Naive thymus-derived CD8-positive, alpha-beta T cell (primary cell): ENCODE data around the gene ITLN2. TPM values are rescaled to one million over a fixed set of nuclear protein-coding genes. Genes with fewer than 3 reads are reported as not detected.
"Not testable (repeated sequence)": the region's sequence is repeated elsewhere in the genome, so short reads cannot be mapped to it uniquely, and the experiment has no call there.

Experiments used
- ATAC-seq, 2 donors: fragments of 150-1000 bp; cut with Tn5 transposase in 1 of 2; sonication (Bioruptor Pico), chemical (Tn5 transposase) in 1 of 2; 1 replicate in 1 of 2; 2 replicates in 1 of 2; pipeline ENCODE4 v1.10.0; 2021; ENCODE audit warnings: mild to moderate bottlenecking in 2 of 2, moderate library complexity in 2 of 2
- POLR2A ChIA-PET: fragments of 350-600 bp; sonication (Branson Sonifier 250); formaldehyde crosslinking; loops from one replicate; lab custom pipeline; 2021; ENCODE audit warnings: antibody characterized with exemption; lab: Charles Lee
- DNase-seq, 10 donors: peaks; one replicate each; pipeline versions ENCODE4 v3.0.0 to v3.0.0-alpha.2; 2020 to 2022
- H3K27ac Mint-ChIP-seq, 10 donors: one replicate each; pipeline ENCODE4 v1.8.0; 2020 to 2022; ENCODE audit warnings: mild to moderate bottlenecking in 10 of 10, mixed read lengths in 10 of 10, moderate library complexity in 4 of 10, inconsistent platforms in 1 of 10
- H3K27me3 Mint-ChIP-seq, 5 donors: one replicate each; pipeline ENCODE4 v1.8.0; 2021 to 2022; ENCODE audit warnings: mixed read lengths in 5 of 5
- H3K36me3 Mint-ChIP-seq, 3 donors: one replicate each; pipeline ENCODE4 v1.8.0; 2020 to 2022; ENCODE audit warnings: mixed read lengths in 3 of 3, mild to moderate bottlenecking in 2 of 3, inconsistent platforms in 1 of 3
- H3K4me1 Mint-ChIP-seq, 4 donors: one replicate each; pipeline ENCODE4 v1.8.0; 2021 to 2022; ENCODE audit warnings: mixed read lengths in 4 of 4
- H3K4me3 Mint-ChIP-seq, 10 donors: one replicate each; pipeline ENCODE4 v1.8.0; 2020 to 2022; ENCODE audit warnings: mild to moderate bottlenecking in 10 of 10, mixed read lengths in 10 of 10, moderate library complexity in 6 of 10, inconsistent platforms in 1 of 10
- H3K9me3 Mint-ChIP-seq, 9 donors: one replicate each; pipeline ENCODE4 v1.8.0; 2020 to 2022; ENCODE audit warnings: mixed read lengths in 9 of 9, mild to moderate bottlenecking in 3 of 9, inconsistent platforms in 1 of 9, moderate library complexity in 1 of 9
- polyA plus RNA-seq, 3 donors: library from polyadenylated mRNA; unstranded; fragments of 300-500 nt; fragmentation: Illumina TruSeq; gene quantifications; one replicate each; pipeline ENCODE4 v1.2.3, GENCODE V29; 2021
- total RNA-seq, 8 experiments: library from RNA in 2 of 8; stranded (reverse) in 2 of 8; gene quantifications; one replicate each; pipeline ENCODE4 v1.2.3 and lab custom pipeline; 2021 to 2026

ITLN2 gene
- not detected for total RNA-seq
- polyA plus RNA-seq, result not detected
- total RNA-seq (lab: John Stamatoyannopoulos, UW), result 0 to 0.07 (median 0) reads per million in 6 experiments

DNA sequence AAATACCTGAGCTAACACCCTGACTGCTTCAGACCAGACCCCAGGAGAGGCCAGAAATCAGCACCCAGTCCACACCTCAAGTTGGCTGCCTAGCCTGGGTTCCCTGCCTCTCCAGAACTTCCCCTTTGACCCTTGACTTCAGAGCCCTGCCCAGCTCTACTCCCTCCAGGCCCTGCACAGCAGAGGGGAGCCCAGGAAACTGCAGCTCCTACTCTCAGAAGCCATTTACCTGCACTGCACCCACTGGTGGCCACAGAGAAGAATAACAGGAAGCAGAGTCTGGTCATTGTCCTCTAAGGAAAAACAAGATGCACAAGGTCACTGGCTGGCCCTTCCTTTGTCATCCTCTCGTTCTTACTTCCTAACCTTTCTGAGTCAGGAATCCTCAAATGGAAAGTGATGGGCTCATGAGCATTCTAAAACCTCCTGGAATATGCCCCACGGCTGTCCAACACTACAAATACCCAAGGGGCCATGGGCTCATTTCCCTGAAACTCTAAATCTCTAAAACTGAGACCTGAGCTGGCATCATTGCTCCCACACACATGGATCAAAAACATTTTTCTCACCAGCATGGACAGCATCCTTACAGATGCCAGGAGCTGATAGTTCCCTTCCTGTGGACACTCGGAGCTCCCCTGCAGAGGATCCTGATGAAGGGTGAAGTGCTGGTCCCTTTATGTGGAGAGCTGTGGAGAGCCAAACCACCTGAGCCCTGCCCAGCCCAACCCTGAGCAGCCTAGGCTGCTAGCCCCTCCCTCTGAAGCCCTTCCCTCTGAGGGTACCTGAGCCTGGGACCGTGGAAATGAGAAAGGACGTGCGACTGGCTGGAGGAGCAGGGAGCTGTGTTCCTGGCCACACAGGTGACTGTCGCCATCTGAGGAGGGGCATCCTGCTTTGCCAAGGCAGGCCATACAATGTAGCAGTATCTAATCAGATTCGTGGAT, at the start of gene ITLN2:
Gene ITLN2 (minus strand): TSS at position 652 of the 947 bp plus-strand sequence. CDS start 68 bp downstream, at position 584.
- Mint-ChIP-seq H3K27me3 (no peaks in the 10 kb centered on the region), H3K27ac (peak within 1 kb of the TSS in 3 of 10 donors; percentile 30 to 63 (median 48)), H3K4me3 (no peak within 1 kb of the TSS), H3K9me3 (no peaks in the 10 kb centered on the region), H3K36me3 (no peaks in the 10 kb centered on the region), H3K4me1 (peaks cover 9 to 22% (median 13%) of the 10 kb centered on the region in 4 donors)
- ATAC-seq (peak; percentile 65 to 66), DNase-seq (peak; percentile 13 to 73 (median 34))
- POLR2A ChIA-PET, result interaction anchor here (0.5 to 1.4 kb wide), 3 partner anchors 52 to 242 kb away, joined by 3 read pairs; partner anchors contain the start of gene CD48

DNA sequence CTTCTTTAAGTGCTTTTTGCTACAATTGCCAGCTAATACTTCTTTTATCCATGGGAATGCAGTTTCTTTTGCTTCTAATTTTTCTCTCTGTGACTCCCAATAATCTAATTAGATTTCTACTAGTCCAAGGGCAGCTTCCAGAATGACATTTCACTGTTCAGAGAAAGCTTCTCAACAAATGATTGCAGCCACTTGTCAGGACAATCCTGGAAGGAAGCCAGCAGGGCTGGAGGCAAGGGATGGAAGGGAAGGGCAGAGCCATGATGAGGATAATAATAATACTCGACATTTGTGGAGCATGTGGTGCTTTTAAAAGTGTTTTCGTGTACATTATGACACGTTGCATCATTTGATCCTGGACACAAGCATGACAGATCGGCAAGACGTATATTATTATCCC, 46.9 kb upstream of the ITLN2 start:
- Mint-ChIP-seq H3K9me3 (no peaks in the 10 kb centered on the region), H3K4me1 (peaks cover 5 to 9% (median 8%) of the 10 kb centered on the region in 4 donors), H3K27ac (peak overlapping the region in 1 of 10 donors; percentile 56), H3K36me3 (peaks cover 0 to 31% (median 12%) of the 10 kb centered on the region in 3 donors), H3K4me3 (no peak overlapping the region), H3K27me3 (no peaks in the 10 kb centered on the region)
- DNase-seq (no peak), ATAC-seq (no peak)
- POLR2A ChIA-PET, result no interaction called here

DNA sequence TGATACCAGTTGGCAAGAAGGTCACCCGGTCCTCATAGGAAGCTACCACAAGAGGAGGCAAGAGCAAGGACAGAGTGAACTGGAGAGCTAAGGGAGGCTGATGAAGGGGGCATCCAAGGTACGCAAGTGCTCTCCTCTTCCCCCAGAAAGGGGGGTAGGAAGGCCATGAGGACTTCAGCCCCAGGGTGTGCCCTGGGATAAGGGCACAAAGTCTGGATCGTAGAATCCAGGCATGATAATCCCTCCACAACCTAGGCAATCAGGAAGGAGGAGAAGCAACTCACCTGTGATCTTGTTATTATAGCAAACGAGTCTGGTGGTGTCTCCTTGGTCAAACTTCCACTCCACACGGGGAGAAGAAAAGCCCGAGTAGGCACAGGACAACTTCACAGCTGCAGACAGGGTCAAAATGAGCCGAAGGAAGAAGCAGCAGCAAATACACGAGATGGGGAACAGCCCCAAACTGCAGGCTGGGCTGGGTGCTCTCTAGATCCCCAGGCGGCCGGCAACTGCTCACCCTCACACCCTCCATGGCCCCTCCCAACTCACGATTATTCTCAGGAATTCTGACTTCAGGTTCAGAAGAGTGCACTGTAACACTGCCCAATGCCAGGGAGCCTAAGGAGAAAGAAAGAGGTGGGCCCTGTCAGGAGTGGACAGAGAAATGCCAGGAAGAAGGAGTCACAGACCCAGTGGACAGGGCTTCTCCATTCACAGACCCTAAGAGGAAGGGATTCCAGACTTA, 46.3 kb upstream of the ITLN2 start:
- ATAC-seq (no peak), DNase-seq (no peak)
- Mint-ChIP-seq H3K4me3 (no peak overlapping the region), H3K9me3 (no peaks in the 10 kb centered on the region), H3K36me3 (peaks cover 0 to 31% (median 12%) of the 10 kb centered on the region in 3 donors), H3K4me1 (peaks cover 5 to 9% (median 6%) of the 10 kb centered on the region in 4 donors), H3K27me3 (no peaks in the 10 kb centered on the region), H3K27ac (no peak overlapping the region)
- POLR2A ChIA-PET, result no interaction called here

DNA sequence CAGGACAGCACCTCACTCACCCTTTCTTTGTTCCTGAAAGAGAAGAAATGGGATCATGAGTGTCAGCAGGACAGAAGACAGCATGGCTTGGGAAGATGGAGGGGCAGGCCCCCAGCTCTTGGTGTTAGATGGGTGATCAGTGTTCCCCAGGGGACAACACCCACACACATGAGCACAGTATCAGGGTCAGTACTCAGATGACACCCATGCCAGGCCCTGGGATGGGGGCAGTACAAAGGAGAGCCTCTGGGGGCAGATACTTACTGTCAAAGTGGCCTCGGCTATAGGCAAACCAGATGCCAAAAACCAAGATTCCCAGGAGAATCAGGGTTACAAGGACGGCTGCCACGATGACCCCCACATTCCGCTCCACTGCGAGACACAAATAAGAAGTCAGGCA, 44.8 kb upstream of the ITLN2 start:
- ATAC-seq (no peak), DNase-seq (no peak)
- H3K27me3 Mint-ChIP-seq, result no peaks in the 10 kb centered on the region
- no peak overlapping the region for H3K4me3 Mint-ChIP-seq
- peaks cover 0 to 31% (median 12%) of the 10 kb centered on the region in 3 donors for H3K36me3 Mint-ChIP-seq
- H3K27ac Mint-ChIP-seq, result no peak overlapping the region
- H3K4me1 Mint-ChIP-seq, result peaks cover 5 to 9% (median 6%) of the 10 kb centered on the region in 4 donors
- no peaks in the 10 kb centered on the region for H3K9me3 Mint-ChIP-seq
- POLR2A ChIA-PET, result interaction anchor here (0.6 to 3.7 kb wide), 2 partner anchors 14 to 40 kb away, joined by 6 to 13 read pairs; partner anchors contain the start of gene TSTD1

DNA sequence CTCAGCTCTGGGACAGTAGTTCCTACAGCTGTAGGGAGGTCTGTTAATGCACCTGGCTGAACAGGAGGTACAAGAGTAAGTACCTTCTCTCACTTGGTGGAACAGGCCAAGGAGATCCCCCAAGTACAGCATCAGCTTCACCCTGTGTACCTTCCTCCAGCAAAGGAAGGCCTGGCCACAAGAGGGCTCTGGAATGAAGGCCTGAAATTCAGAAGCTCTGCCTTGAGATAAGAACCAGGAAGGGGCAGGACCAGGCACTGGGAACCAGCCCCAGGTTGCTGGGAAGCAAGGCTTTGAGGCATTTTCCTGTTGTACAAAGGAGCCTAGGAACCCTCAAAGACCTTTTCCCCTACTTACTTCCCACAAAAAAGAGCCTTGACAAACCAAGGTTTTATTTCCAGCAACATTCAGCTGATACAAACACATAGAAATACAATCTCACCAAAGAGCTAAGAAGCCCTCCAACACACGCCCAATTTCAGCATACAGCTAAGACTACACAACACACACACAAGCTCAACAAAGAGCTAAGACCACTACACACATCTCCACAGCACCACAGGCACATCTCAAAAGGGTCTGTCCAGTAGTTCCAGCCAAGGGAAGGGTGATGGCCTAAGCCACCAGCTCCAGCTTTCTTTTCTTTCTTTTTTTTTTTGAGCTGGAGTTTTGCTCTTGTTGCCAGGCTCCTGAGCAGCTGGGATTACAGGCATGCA, 42.9 kb upstream of the ITLN2 start:
- H3K36me3 Mint-ChIP-seq, result peaks cover 0 to 31% (median 12%) of the 10 kb centered on the region in 3 donors
- H3K27ac Mint-ChIP-seq, result peak overlapping the region in 9 of 10 donors; percentile 3 to 83 (median 54)
- H3K4me3 Mint-ChIP-seq, result no peak overlapping the region
- no peaks in the 10 kb centered on the region for H3K9me3 Mint-ChIP-seq
- ATAC-seq, result peak; percentile 76 to 94
- POLR2A ChIA-PET, result interaction anchor here (0.6 to 3.7 kb wide), 8 partner anchors 23 to 102 kb away, joined by 3 to 31 read pairs (median 7); partner anchors contain the start of genes ARHGAP30, KLHDC9, TSTD1 and USF1
- peak; percentile 15 to 78 (median 39) for DNase-seq
- H3K4me1 Mint-ChIP-seq, result peaks cover 5 to 9% (median 6%) of the 10 kb centered on the region in 4 donors
- H3K27me3 Mint-ChIP-seq, result no peaks in the 10 kb centered on the region

DNA sequence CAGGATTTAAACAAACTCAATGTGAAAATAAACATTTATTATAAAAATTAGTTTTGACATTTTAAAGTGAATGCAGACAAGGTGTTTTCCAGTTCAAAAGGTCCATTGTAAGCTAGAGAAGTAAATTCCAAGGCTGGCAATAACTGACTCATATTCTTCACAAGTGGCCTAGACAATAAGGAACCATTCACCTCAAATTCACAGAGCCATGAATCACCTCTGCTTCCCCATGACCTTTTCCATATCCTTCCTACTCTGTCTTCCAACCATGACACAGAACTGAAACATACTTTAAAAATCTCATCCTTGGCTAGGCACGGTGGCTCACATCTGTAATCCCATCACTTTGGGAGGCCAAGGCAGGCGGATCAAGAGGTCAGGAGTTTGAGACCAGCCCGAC, 41.6 kb upstream of the ITLN2 start:
- H3K36me3 Mint-ChIP-seq, result peaks cover 0 to 25% (median 12%) of the 10 kb centered on the region in 3 donors
- DNase-seq (no peak), ATAC-seq (no peak)
- no peak overlapping the region for H3K4me3 Mint-ChIP-seq
- H3K27ac Mint-ChIP-seq, result peak overlapping the region in 1 of 10 donors; percentile 0
- H3K27me3 Mint-ChIP-seq, result no peaks in the 10 kb centered on the region
- POLR2A ChIA-PET, result interaction anchor here (1.7 to 3.2 kb wide), 2 partner anchors 73 to 102 kb away, joined by 5 to 31 read pairs; partner anchors contain the start of genes ARHGAP30 and KLHDC9
- H3K9me3 Mint-ChIP-seq, result no peaks in the 10 kb centered on the region
- peaks cover 3 to 9% (median 5%) of the 10 kb centered on the region in 4 donors for H3K4me1 Mint-ChIP-seq

DNA sequence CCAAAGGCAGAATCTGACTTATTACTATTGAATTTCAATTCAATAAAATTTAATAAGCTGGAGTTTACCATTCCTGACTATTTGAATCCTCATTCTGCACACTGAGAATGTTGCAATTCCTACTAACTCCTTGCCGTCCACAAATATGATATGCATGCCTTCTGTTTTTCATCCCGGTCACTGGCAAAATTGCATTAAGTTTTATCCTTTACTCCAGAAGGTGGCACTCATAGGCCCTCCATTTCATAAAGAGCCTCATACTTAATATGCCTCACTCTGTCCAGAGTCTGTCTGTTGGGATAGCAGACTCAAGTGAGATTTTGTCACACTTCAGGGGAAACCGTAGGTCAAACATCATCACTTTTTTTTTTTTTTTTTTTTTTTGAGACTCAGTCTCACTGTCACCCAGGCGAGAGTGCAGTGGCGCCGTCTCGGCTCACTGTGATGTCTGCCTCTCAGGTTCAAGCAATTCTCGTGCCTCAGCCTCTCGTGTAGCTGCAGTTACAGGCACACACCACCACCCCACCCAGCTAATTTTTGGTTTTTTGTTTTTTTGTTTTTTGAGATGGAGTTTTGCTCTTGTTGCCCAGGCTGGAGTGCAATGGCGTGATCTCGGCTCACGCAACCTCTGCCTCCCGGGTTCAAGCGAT, 39.1 kb upstream of the ITLN2 start:
- Mint-ChIP-seq H3K4me1 (peaks cover 4 to 13% (median 10%) of the 10 kb centered on the region in 4 donors), H3K27ac (no peak overlapping the region), H3K9me3 (no peaks in the 10 kb centered on the region), H3K4me3 (no peak overlapping the region), H3K27me3 (no peaks in the 10 kb centered on the region), H3K36me3 (peaks cover 0 to 5% (median under 1%) of the 10 kb centered on the region in 3 donors)
- ATAC-seq, result no peak
- POLR2A ChIA-PET, result no interaction called here
- DNase-seq, result no peak

DNA sequence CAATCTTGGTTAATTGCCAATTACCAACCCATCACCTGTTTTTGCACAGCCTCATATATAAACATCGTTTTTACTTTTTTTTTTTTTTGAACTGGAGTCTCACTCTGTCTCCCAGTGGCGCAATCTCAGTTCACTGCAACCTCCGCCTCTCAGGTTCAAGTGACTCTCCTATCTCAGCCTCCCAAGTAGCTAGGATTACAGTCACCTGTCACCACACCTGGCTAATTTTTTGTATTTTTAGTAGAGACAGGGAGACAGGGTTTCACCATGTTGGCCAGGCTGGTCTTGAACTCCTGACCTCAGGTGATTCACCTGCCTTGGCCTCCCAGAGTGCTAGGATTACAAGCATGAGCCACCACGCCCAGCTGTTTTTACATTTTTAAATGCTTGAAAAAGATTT, 37.4 kb upstream of the ITLN2 start:
- H3K36me3 Mint-ChIP-seq, H3K27me3 Mint-ChIP-seq, H3K27ac Mint-ChIP-seq, DNase-seq, H3K9me3 Mint-ChIP-seq, H3K4me3 Mint-ChIP-seq, ATAC-seq, H3K4me1 Mint-ChIP-seq: not testable (repeated sequence)
- POLR2A ChIA-PET, result interaction anchor here (0.7 to 0.8 kb wide), 2 partner anchors 90 to 105 kb away, joined by 3 to 5 read pairs; no protein-coding TSS in a partner anchor

DNA sequence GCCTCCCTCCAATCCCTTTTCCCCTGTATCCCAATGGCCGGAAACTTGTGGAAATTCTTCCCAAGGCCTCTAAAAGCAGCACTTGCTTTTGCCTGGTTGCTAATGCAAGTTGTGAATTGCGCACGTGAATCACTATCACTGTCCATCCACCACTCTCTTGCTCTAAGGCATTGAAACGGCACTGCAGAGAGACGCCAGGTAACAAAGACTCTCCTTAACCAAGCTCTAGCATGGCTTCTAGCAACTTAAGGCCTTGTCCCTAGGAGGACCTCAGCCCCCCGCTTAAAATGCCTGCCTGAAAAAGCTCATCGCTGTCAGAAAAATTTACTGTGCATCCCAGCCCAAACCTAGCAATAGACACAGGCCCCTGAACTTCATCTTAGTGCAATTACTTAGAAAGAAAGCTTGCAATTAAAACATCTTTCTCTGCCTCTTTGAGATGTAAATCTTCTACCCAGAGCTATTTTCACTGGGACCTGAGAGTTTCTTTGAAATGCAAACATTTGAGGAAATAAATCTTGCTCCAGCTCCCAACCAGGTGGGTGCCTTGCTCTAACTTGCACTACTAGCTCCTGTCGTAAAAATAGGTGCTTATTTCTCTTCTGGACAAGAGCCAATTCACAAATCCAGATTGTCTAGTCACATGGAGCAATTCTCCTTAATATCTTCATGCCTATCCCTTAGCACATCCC, 32.9 kb upstream of the ITLN2 start:
- H3K9me3 Mint-ChIP-seq, result no peaks in the 10 kb centered on the region
- H3K27ac Mint-ChIP-seq, result peak overlapping the region in 1 of 10 donors; percentile 20
- POLR2A ChIA-PET, result no interaction called here
- H3K27me3 Mint-ChIP-seq, result peaks cover 1 to 7% (median 5%) of the 10 kb centered on the region in 5 donors
- H3K4me1 Mint-ChIP-seq, result peaks cover 0 to 7% (median 4%) of the 10 kb centered on the region in 4 donors
- no peaks in the 10 kb centered on the region for H3K36me3 Mint-ChIP-seq
- DNase-seq, result no peak
- H3K4me3 Mint-ChIP-seq, result no peak overlapping the region
- no peak for ATAC-seq

DNA sequence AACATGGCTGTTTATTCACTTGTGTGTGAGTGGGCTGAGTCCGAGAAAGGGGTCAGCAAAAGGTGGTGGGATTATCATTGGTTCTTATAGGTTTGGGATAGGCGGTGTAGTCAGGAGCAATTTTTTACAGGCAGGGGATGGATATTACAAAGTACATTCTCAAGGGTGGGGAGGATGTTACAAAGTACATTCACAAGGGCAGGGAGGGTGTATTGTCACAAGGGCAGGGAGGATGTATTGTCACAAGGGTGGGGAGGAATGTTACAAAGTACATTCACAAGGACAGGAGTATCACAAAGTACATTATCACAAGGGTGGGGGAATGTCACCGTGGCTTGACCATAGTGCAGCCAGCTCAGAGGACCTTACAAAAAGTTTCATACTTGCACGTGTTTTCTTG, 31.1 kb upstream of the ITLN2 start:
- Mint-ChIP-seq H3K4me3 (no peak overlapping the region), H3K27ac (peak overlapping the region in 3 of 10 donors; percentile 1 to 60 (median 42)), H3K36me3 (no peaks in the 10 kb centered on the region), H3K27me3 (peaks cover 13 to 24% (median 20%) of the 10 kb centered on the region in 5 donors), H3K4me1 (peaks cover 7 to 19% (median 15%) of the 10 kb centered on the region in 4 donors), H3K9me3 (no peaks in the 10 kb centered on the region)
- POLR2A ChIA-PET, result interaction anchor here (0.7 kb wide), 1 partner anchor 14 kb away, joined by 6 read pairs; no protein-coding TSS in a partner anchor
- no peak for DNase-seq
- ATAC-seq, result no peak
